HG02642 (cell line): ENCODE measurements around the gene CCDC77.
"Not testable (repeated sequence)": the region's sequence is repeated elsewhere in the genome, so short reads cannot be mapped to it uniquely, and the experiment has no call there.

ENCODE experiments used
- ATAC-seq: cut with Tn5 transposase; IDR thresholded peaks from one replicate; pipeline ENCODE4 v1.9.1; 2021; ENCODE audit warnings: mild to moderate bottlenecking; ENCODE audit not compliant: unreplicated experiment, poor library complexity

Gene CCDC77

GRCh38 chr12:401235-402028 is at the start of gene CCDC77:
CCDC77 (plus strand) TSS chr12:401644; CDS start chr12:409384, 7,740 bp downstream.
- ATAC-seq: peak; percentile 98

GRCh38 chr12:356276-356988 is 45.0 kb upstream of the CCDC77 start:
- ATAC-seq: no peak

- ATAC-seq: no peak
Measured at GRCh38 chr12:359091-359490, 42.4 kb upstream of the CCDC77 start.

GRCh38 chr12:366820-367219 is 34.6 kb upstream of the CCDC77 start:
- no peak for ATAC-seq

GRCh38 chr12:367972-368371 is 33.5 kb upstream of the CCDC77 start:
- ATAC-seq: no peak

GRCh38 chr12:370739-371485 is 30.5 kb upstream of the CCDC77 start:
- not testable (repeated sequence) for ATAC-seq

- ATAC-seq: no peak
Measured at GRCh38 chr12:386651-387050, 14.8 kb upstream of the CCDC77 start.

GRCh38 chr12:388012-388411 is 13.4 kb upstream of the CCDC77 start:
- ATAC-seq: no peak

- peak; percentile 32 for ATAC-seq
Measured at GRCh38 chr12:388541-389141, 12.8 kb upstream of the CCDC77 start.

GRCh38 chr12:389142-390096 is 12.0 kb upstream of the CCDC77 start, which contains the start of gene KDM5A:
KDM5A (minus strand) TSS chr12:389320; CDS start chr12:389091, 229 bp downstream.
- ATAC-seq: peak; percentile 94

GRCh38 chr12:400828-401227 is 616 bp upstream of the CCDC77 start:
- ATAC-seq: no peak

- no peak for ATAC-seq
Measured at GRCh38 chr12:402029-402389, 565 bp downstream of the CCDC77 start.

GRCh38 chr12:414859-415258 is 13.4 kb downstream of the CCDC77 start:
- no peak for ATAC-seq

- no peak for ATAC-seq
Measured at GRCh38 chr12:418432-418831, 17.0 kb downstream of the CCDC77 start.

- ATAC-seq: no peak
Measured at GRCh38 chr12:422526-422925, 21.1 kb downstream of the CCDC77 start.

- not testable (repeated sequence) for ATAC-seq
Measured at GRCh38 chr12:435737-436136, 34.3 kb downstream of the CCDC77 start.

- ATAC-seq: no peak
Measured at GRCh38 chr12:442235-442884, 40.9 kb downstream of the CCDC77 start.

- ATAC-seq: no peak
Measured at GRCh38 chr12:447141-447540, 45.7 kb downstream of the CCDC77 start.

- no peak for ATAC-seq
Measured at GRCh38 chr12:449203-449602, 47.8 kb downstream of the CCDC77 start.
